Left lobe of liver (tissue), 2 donors: ENCODE data around the gene IL34. TPM values are rescaled to one million over a fixed set of nuclear protein-coding genes. Genes with fewer than 3 reads are reported as not detected.
A peak's percentile ranks its signal among the peaks of the same experiment; 100 is the strongest.
"Not testable (repeated sequence)": the region's sequence is repeated elsewhere in the genome, so short reads cannot be mapped to it uniquely, and the experiment has no call there.

Source experiments
- ATAC-seq: fragments of 200-7000 bp; cut with Tn5 transposase; one replicate; pipeline ENCODE4 v1.9.1; 2020; ENCODE audit warnings: mild to moderate bottlenecking, moderate library complexity
- DNase-seq: peaks from one replicate; pipeline ENCODE4 v3.0.0-alpha.2; 2020; ENCODE audit warnings: low spot score
- total RNA-seq: library from RNA; stranded (reverse); gene quantifications from one replicate; pipeline ENCODE4 v1.2.1, GENCODE V29; 2021
- donor health status: DM: no; HTN: no; CAD: no; lungs with moderate emphysema.
- donor health status: DM: no; HTN: yes; CAD: no.

The IL34 gene
- total RNA-seq, 1 donor from 2014 or later: 0.58 TPM

DNA sequence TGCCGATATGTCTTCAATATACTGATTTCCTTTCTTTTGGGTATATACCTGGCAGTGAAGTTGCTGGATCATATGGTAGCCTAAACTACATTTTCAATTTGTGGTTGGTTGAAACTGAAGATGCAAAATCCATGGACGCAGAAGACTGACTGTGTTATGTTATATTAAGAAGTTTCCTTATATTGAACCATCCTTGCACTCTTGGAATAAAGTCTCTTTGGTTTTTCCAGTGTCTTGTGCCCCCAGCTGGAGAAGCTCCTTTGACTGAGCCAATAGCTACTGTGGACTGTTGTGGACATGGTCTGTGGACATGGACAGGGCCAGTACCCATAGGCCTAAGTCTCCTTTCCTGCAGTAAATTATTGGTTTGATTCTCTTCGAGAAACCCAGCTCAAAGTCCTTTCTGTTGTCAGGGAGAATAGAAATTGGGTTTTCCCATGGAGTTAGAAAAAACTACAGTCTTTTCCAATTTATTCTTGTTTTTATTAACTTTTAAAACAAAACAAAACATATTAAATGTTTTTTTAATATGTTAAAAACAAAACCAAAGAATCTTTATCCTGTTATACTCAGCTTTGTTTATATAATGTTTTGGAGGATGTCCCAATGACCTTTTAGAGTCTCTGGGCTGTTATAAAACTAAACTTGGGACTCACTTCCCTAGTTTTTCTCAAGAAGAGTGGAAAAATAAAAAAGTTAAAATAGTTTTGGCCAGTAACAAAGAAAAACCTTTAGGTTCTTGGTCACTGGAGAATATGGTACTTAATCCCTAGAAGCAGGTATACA, 15.2 kb upstream of the IL34 start:
- ATAC-seq (no peak), DNase-seq (no peak)

DNA sequence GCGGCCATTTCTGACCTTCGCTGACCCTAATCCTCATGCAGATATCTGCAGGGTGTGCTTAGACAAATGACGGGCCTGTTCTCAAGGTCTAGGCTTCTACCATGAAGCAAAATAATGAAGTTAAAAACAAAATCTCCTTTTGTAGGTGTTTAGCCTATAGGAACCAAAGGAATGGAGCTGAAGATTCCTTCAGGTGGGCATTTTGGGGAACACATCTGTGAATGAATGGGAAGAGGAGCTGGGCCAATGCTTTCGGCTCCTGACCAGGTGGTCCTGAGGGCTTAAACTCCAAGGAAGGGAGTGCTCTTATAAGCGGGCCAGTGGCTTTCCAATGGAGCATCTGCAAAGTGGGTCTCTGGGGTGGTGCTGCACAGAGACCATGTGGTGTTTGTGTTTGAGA, 14.1 kb upstream of the IL34 start:
- ATAC-seq (no peak), DNase-seq (no peak)

DNA sequence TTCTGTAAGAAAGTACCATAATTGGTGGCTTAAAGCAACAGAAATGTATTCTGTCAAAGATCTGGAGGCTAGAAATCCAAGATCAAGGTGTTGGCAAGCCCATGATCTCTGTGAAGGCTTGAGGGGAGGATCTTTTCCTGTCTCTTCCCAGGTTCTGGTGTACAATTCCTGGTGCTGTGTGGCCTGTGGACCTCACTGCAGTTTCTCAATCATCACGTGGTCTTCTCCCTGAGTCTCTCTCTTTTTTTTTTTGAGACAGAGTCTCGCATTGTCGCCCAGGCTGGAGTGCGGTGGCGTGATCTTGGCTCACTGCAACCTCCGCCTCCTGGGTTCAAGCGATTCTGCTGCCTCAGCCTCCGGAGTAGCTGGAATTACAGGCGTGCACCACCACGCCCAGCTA, 12.7 kb upstream of the IL34 start:
- not testable (repeated sequence) for DNase-seq, ATAC-seq

DNA sequence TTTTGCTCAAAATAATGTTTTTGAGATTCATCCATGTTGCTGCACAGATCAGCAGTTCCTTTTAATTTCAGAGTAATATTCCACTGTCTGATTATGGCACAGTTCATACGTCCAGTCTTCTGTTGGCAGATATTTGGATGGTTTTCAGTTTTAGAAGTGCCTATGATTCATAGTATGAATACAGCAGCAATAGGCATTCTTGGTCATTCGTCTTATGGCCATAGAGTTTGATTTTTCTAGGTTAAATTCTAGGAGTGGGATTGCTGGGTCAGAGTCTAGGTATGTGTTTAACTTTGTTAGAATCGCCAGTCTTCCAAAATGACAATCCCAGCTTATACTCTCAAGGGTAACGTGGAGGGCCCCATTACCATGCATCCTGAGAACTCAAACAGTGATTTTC, 11.5 kb upstream of the IL34 start:
- DNase-seq: no peak

DNA sequence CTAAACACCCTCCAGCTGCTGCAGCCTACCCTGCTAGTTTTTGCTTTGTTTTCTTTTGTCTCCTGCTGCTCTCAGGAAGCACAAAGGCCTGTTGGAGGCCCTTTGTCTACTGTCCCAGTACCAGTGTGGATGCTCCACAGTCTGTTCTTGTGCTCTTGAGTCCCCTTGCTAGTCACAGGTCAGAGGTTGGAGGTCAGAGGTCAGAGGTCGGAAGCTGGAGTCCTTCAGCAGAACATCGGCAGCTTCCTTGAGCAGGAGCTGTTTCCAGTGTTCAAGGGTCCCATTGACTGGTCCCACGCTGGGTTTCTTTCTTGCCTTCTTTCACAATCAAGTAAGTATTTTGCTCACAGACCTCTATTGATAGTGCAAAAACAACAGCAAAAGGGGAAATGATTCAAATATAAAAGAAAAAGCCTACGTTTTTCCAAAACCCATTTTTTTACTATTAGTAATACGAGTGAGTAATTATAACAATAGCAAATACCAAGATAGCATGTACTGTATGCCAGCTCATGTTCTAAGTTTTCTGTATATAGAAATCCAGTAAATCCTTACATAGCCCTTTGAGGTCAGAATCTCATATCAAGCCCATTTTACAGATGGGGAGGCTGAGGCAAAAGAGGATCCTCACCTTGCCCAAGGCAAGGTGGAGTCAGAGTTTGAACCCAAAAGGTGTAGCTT, 10.9 kb upstream of the IL34 start:
- DNase-seq: no peak
- ATAC-seq: no peak

More for the DNA sequence above, 11.5 kb upstream of the IL34 start:
- no peak for ATAC-seq

DNA sequence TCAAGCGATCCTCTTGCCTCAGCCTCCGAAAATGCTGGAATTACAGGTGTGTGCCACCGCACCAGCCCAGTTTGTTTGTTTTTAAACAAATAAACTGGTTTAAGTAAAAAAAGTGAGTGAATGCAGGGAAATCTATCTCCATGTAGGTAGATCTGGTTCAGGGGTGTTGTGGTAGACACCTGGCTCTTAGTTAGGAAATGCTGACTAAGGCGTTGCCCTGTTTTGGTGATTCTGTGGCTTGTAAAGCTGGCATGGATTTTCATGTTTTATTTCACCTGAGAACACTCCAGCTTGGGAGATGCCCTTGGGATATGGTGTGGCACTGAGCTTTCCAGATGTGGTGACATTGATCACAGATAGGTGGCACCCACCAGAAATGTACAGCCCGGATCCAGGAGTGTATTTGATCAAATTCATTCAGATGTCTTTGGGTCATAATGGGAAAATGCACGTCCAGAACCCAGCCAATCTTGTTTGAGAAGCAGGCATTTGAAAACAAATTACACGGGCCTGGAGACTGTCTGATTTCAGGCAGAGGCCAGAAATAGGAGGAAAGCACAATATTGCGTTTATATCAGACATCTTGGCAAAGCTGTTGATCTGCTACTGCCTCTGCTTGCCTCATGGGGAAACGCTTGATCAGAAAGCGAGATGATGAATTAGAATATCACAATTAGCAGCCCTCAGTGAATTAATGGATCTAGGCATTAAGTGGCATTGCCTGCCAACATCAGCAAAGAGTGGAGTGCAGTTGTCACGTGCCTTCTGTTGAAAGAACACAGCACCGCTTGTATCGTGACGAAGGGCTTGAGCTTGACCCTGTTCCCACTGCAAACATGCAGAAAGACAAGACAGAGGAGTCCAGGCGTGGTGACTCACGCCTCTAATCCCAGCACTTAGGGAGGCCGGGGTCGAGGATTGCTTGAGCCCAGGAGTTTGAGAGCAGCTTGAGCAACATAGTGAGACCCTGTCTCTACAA, 7.3 kb upstream of the IL34 start:
- ATAC-seq (no peak), DNase-seq (no peak)

DNA sequence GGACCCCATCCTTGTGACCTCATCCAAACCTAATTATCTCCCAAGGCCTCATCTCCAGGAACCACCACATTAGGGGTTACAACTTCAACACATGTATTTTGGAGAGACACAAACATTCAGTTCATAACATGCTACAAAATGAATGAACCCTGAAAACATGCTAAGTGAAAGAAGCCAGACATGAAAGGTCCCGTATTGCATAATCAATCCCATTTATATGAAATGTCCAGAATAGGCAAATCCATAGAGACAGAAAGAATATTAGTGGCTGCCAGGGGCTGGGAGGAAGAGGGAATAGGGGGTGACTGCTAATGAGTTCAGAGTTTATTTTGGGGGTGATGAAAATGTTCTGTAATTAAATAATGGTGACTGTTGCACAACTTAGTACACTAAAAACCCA, 3.7 kb upstream of the IL34 start:
- no peak for DNase-seq
- ATAC-seq: no peak

DNA sequence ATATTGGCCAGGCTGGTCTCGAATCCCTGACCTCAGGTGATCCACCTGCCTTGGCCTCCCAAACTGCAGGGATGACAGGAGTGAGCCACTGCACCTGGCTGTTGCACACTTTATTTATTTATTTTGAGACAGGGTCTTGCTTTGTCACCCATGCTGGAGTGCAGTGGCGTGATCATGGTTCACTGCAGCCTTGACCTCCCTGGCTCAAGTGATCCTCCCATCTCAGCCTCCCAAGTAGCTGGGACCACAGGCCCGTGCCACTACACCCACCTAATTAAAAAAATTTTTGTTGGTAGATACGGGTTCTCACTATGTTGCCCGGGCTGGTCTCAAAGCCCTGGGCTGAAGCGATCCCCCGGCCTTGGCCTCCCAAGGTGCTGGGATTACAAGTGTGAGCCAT, 3.1 kb upstream of the IL34 start:
- DNase-seq: not testable (repeated sequence)

DNA sequence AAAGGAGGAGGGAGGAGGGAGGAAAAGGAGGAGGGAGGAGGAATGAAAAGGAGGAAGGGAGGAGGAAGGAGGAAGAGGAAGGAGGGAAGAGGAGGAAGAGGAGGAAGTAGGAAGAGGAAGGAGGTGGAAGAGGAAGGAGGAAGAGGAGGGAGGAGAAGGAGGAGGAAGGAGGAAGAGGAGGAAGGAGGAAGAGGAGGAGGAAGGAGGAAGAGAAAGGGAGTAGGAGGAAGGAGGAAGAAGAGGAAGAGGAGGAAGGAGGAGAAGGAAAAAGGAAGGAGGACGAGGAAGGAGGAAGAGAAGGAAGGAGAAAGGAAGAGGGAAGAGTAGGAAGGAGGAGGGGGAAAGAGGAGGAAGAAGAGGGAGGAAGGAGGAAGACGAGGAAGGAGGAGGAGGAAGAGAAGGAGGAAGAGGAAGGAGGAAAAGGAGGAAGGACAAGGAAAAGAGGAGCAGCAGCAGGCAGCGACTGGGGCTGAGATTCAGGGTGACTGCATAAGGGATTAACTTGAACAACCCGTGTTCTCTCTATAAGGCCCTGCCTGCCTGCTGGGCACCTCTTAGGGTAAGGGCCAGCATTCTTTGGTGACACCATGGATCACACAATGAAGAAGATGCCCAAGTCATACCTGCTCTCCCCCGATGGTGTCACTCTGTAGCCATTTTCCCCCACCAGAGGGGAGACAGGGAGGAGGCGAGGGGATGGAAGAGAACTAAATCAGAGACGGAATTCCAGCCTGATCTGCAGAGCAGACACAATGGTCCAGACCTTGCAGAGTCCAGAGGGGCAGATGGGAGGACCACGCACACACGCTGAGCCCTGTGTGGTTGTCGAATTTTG, 1.4 kb upstream of the IL34 start:
- no peak for DNase-seq
- ATAC-seq: no peak

More for the DNA sequence above, 3.1 kb upstream of the IL34 start:
- not testable (repeated sequence) for ATAC-seq

DNA sequence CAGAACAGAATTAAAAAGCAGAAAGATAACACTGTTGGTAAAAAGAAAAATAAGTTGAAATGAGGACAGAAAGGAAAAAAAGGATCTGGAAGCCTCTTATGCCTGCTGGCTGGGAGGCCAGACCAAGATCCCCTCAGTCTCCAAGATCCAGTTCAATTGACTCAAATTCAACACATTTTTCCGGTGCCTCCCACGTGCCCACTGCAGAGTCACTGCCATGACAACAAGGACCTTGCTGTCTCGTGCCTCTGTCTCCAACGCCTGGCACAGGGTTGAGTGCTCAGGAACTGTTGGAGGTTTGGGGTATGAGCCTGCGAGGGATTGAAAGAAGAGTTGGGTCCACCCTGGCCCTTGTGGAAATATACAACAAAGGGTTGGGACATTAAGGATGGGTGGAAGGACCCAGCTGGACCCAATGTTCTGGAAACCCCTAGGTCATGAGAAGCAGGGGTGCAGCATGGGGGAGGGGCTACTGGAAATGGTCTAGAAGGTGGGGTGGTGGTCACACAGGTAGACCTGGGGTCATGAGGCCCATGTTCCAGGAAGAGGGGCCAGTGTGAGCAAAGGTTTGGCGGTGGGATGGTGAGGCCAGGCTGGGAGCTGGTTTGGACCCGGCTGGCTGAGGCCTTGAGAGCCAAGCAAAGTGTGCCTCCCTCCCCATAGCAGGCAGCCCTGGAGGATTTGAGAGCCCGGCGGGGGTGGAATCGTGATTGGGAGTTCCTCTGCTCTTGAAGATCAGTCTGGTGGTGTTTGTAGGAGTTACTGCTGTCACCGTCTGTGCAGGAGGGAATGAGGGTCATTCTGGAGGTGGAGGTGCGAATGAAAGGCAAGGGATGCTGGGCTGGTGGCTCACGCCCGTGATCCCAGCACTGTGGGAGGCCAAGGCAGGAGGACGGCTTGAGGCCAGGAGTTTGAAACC, 1.3 kb downstream of the IL34 start:
- ATAC-seq: no peak
- DNase-seq: no peak

DNA sequence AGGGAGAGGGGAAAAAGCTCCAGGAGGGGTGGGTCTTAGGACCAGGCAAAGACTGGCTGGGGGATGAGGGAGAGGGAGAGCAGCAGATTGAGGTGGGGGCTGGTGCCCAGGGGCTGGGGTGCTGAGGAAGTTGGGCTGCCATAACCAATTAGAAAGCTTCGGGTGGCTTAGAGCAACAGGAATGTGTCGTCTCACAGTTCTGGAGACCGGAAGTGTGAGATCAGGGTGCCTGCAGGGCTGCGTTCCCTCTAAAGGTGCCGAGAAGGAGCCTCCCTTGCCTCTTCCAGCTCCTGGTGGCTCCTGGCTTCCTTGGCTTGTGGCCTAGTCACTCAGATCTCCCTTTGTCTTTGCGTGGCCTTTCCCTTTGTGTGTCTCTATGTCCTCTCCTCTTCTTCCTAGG, 2.2 kb downstream of the IL34 start:
- DNase-seq (no peak), ATAC-seq (no peak)

DNA sequence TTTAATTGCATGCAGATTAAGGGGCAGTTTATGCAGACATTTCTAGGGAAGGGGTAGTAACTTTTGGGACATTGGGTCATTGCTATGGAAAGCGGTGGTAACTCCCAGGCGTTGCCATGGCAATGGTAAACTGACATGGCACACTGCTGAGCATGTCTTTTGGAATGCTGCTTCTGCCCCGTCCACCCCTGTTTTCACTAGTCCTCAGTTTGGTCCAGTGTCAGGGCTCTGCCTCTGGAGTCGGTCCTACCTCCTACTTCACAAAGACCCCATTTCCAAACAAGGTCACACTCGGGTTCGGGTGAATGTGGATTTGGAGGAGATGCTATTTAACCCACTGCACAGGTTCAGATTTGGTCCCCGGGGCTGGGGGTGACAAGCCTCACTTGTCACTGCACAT, 2.9 kb downstream of the IL34 start:
- ATAC-seq (no peak), DNase-seq (no peak)

DNA sequence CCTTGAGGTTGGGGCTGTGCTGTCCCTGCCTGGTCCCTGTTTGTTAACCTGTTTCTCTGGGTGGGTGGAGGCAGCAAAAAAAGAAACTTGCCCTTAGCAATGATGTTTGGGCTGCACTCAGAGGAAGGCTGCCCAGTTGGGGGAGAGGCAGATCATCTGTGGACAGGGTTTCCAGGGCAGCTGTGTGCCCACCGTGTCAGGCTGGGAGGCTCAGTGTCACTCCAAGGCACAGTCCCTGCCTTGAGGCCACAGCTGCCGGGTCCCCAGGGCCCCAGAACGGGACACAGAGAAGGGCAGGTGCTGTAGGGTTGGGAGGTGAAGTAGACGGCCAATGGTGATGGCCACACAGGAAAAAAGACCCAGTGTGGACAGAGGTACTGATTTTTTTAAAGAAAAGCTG, 3.9 kb downstream of the IL34 start:
- DNase-seq (no peak), ATAC-seq (no peak)

DNA sequence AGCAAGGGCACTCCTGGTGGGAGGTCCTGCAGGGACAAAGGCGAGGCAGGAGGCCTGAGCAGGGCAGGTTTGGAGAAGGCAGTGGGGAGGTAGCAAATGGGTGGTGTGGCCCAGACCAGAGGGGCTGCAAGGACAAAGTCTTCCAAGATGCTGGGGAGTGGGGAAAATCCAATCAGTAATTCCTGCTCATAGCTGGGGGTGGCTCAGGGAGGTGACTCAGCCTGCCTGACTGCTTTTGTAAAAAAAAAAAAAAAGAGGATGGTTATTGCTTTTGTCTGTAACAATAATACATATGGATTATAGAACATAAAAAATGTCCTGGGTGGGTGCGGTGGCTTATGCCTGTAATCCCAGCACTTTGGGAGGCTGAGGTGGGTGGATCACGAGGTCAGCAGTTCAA, 5.2 kb downstream of the IL34 start:
- ATAC-seq: no peak
- DNase-seq: no peak

DNA sequence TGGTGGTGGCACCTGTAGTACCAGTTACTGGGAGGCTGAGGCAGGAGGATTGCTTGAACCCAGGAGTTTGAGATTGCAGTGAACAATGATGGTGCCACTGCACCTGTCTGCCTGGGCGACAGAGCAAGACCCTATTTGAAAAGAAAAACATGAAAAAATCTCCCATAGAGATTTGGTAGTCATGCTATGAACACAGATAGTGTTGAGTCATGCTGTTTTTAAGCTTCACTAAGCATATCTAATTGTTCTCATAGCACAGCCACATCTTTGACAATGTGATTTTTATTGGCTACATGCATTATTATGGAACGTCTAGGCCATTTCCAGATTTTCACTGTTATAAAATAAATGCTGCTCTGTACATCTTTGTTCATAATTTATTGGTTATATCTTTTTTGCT, 6.0 kb downstream of the IL34 start:
- no peak for DNase-seq
- no peak for ATAC-seq

DNA sequence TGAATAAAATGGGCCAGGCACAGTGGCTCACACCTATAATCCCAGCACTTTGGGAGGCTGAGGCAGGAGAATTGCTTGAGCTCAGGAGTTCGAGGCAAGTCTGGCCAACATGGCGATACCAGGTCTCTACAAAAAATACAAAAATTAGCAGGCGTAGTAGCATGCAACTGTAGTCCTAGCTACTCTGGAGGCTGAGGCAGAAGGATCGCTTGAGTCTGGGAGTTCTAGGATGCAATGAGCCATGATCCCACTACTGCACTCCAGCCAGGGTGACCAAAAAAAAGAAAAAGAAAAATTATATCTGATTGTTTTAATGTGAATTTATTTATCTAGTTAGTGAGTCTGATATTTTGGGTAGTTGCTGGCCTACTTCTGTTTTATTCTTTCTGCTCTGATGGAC, 7.0 kb downstream of the IL34 start:
- ATAC-seq: no peak
- no peak for DNase-seq

DNA sequence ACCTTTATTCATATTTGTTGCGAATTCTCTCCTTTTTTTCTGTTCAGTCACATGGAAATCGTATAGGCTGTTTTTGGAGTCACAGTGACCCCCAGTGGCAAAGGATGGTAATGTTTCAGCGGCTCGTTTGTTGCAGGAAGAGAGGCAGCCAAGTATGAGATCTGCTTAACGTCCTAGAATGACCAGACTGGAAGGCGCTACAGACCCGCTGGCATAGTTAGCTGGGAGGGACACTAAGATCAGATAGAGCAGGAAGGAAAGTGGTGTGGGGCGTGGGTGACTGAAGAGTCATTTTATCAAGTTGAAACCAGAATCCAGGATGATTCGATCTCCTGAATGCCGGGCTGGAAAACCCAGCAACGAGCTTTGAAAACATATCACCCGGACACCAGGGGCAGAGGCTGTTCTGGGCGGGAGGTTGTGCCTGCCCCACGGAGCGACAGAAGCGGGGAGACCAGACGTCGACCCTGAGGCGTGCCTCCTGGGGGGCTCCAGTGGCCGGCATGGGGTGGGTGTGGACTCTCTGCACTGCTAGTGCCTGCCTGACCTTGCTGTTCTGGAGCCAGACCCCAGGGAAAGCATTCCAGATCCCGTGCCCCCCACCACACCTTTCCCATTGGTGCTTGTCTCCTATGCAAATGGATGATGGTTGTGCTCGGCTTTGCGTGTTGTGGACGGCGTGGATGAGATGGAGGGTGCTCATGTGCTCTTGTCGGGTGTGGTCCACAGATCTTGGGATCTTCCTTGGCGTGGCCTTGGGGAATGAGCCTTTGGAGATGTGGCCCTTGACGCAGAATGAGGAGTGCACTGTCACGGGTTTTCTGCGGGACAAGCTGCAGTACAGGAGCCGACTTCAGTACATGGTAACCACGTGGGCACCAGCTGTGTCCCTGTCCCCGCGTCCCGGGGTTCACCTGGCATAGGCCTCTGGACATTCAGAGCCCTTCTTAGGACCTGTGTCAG, 7.7 kb downstream of the IL34 start:
- ATAC-seq (peak; percentile 96), DNase-seq (peak; percentile 84)

DNA sequence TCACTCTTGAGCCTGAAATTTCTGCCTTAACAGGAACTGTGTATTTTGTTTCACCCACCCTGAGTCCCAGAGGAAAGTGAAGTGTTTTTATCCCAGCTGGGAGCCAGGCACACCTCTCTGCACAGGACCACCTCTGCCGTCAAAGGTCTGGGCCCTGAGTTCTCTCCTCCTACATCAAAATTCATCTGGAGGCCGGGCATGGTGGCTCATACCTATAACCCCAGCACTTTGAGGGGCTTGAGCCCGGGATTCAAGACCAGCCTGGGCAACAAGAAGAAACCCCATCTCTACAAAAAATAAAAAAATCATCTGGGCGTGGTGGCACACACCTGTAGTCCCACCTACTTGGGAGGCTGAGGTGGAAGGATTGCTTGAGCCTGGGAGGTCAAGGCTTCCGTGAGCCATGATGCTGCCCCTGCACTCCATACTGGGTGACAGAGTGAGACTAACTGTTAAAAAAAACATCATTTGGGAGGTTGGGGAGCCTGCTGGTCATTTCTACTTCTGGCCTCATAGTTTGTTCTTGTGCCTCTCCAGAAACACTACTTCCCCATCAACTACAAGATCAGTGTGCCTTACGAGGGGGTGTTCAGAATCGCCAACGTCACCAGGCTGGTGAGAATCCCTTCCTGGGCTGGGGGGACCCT, 9.8 kb downstream of the IL34 start:
- DNase-seq (no peak), ATAC-seq (no peak)
